Hematopoietic multipotent progenitor cell (in vitro differentiated cells): ENCODE results near the gene POPDC3. TPM values are rescaled to one million over a fixed set of nuclear protein-coding genes. Genes with fewer than 3 reads are reported as not detected.
"Not testable (repeated sequence)": the region's sequence is repeated elsewhere in the genome, so short reads cannot be mapped to it uniquely, and the experiment has no call there.

ENCODE experiments used
- DNase-seq, 3 donors: peaks; one replicate each; pipeline ENCODE4 v3.0.0-alpha.2; 2011 to 2015; ENCODE audit warnings: low read depth in 2 of 3, low spot score in 2 of 3
- total RNA-seq: library from RNA; depleted of rRNA; stranded (reverse); fragments of >200 nt; gene quantifications from one replicate; pipeline ENCODE4 v1.2.3, GENCODE V29; 2012

The POPDC3 gene
- total RNA-seq, 1 donor: not detected

DNA sequence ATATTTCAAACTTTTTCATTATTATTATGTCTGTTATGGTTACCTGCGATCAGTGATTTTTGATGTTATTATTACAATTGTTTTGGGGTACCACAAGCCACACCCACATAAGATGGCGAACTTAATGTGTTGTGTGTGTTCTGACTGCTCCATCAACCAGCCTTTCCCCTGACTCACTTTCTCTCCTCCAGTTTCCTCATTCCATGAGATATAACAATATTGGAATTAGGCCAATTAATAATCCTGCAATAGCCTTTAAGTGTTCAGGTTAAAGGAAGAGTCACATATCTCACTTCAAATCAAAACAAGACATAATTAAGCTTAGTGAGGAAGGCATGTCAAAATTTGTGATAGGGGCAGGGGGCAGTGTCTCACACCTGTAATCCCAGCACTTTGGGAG, 16.3 kb upstream of the POPDC3 start:
- DNase-seq: no peak

DNA sequence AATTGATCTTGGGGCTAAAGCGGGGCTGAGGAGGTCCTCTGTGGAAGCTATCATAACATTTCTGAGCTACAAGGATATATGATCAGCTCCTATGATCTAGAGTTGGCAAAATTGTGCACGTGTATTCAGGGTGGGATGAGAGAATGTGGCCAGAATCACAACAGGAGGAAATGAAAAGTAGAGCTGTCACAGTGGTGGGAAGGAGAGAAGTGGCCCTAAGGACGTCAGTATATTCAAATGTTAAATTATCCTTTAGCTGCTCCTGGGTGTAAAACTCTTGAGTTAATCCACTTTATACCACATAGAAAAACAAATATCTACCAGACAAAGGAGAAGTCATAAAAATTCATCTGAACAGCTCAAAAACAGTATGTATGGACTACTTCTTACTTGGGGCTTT, 14.8 kb upstream of the POPDC3 start:
- no peak for DNase-seq

DNA sequence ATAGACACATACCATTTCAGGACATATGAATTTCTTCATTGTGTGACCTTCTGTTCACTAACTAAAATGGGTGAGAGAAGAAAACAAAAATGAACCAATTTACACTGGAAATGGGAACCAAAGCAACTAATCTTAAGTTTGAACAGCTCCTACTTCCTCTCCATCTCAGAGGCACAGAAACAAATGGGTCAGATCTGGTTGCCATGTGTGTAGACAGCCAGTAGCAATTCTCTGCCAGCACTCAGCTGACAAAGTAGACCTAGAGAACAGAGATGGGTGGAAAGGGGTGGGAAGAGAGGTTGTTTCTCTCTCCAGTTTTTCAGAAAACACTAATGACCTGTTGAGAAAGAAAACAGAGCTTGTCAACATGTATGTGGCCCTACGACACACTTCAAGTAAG, 14.3 kb upstream of the POPDC3 start:
- no peak for DNase-seq

DNA sequence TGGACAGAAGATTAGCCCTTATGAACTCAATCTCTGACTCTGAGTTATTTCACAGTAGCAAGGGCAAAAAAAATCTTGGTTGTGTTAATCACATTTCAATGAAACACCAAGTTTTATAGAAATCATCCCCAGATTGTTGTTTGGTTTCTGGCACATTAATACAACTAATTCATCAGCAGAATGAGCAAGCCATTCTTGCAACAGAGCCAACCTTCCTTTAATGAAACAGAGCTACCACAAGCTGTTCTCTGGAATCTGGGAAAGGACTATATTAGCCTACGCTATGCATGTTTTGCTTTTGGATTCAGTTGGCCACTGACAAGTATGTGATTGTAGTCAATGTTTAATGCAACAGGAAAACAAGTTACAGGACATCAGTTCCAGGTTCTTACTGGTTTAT, 13.8 kb upstream of the POPDC3 start:
- DNase-seq: no peak

DNA sequence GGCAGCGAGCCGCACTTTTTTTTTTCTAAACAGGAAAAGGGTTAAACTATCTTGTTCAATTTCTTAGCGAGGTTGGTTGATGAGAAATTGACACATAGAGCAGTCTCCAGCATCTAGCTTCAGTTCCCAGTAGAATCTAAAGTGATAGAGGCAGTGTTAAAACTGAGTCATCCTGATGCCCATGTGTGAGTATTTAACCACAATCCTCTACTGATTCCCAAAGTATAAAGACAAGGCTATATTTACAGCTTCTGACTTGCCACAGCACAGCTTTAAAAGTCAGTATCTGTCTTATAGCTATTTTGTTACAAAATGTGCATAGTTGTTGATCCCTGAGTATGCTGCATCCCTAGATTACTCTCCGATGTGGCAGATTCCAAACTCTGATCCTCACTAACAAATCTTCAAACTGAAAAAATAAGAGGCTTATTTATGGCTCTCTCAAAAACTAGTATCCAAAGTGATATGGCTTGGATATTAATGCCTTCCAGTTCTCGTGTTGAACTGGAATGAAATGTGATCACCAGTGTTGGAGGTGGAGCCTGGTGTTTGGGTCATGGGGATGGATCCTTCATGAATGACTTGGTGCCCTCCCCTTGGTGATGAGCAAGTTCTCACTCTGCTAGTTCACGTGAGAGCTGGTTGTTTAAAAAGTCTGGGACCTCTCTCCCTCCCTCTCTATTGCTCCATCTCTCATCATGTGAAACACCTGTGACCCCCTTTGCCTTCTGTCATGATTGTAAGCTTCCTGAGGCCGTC, 13.1 kb upstream of the POPDC3 start:
- DNase-seq: no peak

DNA sequence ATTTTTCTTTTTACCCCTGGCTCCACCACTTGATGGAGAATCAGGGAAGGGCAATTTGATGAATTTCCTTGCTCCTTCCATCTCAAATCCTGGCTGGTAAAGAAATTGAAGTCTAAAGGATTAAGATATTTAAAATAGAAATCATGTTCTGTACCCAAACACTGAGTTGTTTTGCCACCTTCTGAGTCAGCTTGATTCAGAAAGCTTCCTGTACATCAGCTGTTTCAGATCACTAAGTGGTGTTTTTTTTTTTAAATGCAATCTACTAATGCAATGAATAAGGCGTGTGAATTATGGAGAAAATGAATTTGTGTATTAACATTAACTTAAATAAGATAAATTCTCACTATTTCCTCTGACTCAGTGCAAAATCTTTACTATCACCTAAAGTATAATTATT, 11.5 kb upstream of the POPDC3 start:
- no peak for DNase-seq

DNA sequence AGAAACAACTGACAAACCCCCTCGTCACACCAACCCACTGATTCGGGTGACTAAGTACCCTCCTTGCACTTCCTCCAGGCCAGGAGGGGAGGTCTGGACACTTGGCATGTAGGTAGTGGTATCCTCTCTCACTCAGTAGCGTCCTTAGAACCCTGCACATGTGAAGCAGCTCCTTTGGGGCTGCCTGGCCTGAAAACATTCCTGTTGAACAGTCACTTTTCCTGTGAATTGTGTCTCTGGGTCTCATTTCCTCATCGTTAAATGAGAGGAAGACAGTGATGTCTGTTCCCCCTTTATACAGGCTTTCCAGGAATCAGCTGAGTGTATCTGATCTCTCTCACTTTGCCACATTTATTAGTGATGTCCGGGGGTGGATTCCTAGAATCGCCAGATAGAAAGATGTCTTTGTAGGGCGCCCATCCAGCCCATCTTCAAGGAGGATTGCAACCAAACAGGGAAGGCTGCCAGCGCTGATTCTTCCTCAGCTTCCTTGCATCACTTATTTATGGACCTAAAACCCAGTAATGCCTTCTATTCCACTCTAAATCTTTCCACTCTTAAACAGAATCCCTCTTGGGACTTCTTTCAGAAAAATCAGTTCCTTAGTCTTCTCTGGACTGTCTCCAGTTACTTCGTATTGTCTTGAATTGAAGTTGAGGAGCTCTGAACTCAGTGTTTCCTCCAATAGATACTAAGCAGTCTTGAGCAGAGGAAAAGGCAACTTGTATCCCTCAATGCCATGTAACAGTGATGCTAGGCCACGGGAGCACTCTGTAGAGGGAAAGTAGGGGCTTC, 9.4 kb upstream of the POPDC3 start:
- no peak for DNase-seq

DNA sequence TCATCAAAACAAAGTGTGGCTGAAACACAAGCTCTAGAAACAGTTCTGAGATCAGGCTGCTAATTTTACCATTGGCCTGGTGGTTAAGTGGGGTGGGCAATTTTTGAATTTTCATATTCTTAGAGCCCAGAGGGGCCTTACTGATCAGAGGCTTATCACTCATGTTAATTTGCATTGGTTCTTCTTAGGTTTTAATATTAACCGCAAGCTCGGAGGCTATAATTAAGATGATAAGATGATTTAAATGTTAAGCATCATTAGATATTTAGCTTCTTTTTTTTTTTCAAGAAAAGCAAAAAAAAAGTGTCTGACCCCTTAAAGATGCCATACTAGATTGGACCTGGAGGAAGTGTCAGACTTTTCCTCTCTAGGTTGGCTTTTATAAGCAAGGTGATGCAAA, 8.4 kb upstream of the POPDC3 start:
- DNase-seq: no peak

DNA sequence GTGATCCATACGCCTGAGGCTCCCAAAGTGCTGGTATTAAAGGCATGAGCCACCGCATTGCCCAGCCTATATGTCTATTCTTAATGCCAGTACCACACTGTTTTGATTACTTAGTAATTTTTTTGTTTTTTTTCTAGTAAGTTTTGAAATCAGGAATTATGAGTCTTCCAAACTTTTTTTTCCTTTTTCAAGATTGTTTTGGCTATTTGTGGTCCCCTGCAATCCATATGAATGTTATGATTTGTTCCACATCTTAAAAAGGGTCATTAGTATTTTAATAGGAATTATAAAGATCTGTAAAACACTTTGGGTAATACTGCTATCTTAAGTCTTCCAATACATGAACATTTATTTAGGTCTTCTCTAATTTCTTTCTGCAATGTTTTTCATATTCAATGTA, 6.8 kb upstream of the POPDC3 start:
- DNase-seq: no peak

DNA sequence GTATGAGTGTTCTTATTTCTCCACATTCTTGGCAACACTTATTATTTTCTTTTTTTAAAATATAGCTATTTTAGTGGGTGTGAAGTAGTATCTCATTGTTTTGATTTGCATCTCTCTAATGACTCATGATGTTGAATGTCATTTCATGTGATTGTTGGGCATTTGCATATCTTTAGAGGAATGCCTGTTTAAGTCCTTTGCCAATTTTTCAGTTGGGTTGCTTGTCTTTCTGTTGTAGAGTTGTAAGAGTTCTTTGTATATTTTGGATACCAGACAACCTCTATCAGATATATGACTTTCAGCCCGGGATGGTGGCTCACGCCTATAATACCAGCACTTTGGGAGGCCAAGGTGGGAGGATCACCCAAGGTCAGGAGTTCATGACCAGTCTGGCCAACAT, 5.1 kb upstream of the POPDC3 start:
- no peak for DNase-seq

DNA sequence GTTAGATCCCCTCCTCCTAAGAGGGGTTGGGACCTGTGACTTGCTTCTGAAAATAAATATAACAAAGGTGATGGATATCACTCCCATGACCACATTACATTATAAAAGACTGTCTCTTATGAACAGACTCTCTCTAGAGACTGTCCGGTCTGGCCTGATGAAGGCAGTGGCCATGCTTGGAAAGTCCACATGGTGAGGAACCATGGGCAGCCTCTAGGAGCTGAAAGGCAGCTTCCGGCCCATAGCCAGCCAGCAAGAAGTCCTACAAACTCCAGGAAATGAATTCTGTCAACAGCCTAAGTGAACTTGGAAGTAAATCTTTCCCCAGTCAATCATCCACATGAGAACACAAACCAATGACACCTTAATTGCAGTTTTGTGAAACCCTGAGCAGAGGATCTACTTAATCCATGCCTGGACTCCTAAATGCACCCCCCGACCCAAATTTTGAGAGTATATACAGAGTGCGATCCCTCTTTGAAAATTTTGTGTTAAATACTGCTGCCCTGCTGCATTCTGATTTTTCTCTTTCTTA, 2.2 kb upstream of the POPDC3 start:
- DNase-seq: no peak

DNA sequence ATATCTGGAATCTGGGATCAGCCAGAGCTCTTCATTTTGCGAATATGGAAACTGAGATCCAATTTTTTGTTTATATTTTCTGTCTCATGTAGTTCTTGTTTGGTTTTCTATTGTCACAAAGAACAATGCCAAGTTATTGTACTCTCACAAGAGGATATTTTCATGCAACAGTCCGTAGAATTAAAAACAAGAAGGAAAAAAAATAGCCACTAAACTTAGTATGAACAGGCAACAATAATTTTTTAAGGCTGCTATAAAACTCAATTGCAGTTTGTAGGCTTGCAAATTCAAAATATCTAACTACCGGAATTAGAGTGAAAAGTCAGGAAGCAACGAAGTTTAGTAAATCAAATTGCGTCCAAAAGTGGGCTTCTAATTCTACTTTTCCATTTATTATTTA, 1.2 kb downstream of the POPDC3 start:
- peak in 1 of 3 donors; percentile 4 for DNase-seq

DNA sequence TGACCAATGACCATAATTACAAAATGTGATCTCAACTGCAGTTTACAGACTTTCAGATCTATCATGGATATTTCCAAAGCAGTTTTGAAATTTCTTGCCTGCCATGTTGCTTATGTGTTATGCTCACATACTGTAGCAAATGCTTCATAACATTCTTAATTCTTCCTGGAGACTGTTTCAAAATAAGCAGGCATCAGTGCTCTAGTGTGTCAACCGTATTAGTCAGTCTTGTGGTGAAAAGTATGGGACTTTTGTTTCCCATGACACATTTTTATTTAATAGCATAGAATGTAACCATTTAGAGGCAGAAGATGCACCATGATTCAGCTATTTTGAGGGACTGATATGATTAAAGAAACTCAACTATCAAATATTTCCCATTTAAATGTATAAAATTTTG, 1.7 kb downstream of the POPDC3 start:
- peak in 1 of 3 donors; percentile 3 for DNase-seq

DNA sequence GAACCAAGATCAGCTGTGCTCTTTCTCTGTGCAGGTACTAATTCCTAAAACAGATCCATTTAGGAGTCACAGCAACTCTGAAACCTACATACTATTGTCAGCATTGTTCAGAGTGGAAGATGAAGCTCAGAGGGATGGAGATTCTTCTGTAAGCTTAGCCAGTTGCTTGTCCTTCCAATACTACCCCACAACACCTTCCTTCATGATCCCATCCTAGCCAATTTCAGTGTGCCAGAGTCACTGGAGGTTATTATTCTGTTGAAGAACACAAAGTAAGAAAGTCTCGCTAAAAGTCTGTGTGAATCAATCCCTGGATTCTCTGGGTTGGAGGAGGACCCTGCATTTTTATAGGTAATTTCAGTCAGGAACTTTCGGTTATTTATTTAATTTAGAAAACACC, 2.3 kb downstream of the POPDC3 start:
- DNase-seq: no peak

DNA sequence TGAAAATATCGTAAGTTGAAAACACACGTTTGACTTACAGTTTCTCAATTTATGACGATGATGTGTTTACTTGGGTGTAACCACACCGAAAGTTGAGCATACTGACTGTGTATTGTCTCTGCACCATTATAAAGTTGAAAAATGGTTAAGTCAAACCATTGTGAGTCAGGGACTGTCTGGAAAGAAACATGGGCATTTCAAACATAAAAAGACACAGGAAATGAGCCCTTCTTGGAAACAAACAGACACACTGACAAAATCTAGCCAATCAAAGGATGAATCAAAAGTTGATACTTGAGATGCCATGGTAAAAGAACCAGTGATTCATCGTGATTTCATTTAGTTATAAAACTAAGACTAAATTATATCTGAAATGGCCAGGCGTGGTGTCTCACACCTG, 5.3 kb downstream of the POPDC3 start:
- DNase-seq: no peak

DNA sequence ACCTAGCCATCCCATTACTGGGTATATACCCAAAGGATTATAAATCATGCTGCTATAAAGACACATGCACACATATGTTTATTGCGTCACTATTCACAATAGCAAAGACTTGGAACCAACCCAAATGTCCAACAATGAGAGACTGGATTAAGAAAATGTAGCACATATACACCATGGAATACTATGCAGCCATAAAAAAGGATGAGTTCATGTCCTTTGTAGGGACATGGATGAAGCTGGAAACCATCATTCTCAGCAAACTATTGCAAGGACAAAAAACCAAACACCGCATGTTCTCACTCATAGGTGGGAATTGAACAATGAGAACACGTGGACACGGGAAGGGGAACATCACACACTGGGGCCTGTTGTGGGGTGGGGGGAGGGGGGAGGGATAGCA, 7.3 kb downstream of the POPDC3 start:
- not testable (repeated sequence) for DNase-seq

DNA sequence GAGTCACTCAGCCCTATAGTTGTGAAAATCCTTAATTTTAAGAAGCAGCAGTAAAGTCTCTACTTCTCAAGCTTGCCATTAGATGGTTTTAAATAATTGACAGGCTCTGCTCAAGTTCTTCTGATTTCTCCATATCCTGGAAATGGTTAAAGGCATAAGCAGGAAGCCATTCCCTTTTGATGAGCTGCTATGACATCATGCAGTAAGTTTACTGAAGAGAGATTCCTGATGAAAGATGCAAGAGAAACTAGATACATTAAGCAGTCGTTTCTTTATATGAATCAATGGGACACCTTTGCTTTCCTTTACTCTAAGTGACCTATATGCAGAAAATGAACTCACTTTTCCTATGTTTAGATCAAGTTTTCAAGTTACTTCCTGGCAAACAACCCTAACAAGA, 9.8 kb downstream of the POPDC3 start:
- DNase-seq: no peak

DNA sequence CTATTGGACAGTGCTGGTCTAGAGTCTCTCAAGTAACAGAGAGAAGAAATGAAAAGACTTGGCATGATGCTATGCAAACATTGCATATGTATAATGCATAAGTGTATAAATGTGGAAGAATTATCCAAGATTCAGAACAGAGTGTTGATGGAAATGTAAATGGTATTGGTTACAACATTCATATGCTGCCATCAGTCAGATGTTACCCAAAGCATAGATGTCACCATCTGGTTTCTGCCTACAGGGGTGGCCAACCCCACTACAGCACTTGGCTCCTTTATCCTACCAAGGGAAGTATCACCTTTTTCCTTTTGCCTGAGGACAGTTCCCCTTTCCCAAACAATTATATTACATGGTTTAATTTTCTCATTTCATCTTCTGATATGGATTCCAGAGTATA, 11.9 kb downstream of the POPDC3 start:
- no peak for DNase-seq

DNA sequence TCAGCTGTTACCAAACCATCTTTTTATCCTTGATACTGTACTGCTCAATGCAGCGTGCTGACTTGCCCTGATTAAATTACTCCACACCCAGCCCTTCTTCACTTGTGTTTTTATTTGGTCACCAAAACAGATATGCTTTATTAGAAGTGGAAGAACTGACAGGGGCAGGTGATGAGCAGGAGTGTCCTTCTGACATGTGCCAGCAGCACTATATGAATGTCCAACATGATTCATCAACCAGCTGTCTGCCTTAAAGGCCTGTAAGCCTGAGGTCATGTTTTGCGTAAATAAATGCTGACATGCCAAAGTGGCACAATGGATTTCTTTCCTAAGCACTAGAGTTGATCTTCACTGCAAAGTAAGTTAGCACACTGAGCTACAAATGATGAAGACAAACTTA, 15.4 kb downstream of the POPDC3 start:
- DNase-seq: no peak

DNA sequence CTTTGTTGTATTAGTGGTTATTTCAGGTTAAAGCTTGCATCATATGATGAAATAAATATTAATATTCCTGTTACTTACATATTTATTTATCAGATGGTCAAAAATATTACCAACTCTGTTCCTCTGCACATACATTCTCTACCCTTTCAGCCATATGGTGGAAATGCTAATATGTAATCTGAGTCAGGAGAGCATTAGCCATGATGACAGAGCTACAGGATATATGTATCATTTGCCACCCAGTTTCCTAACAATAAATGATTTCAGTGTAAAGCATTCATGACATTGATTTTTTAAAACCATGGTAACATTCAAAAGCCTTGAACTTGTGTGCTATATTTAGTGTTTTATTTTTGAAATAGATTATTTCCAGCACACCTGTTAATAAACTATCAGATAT, 16.6 kb downstream of the POPDC3 start:
- no peak for DNase-seq

DNA sequence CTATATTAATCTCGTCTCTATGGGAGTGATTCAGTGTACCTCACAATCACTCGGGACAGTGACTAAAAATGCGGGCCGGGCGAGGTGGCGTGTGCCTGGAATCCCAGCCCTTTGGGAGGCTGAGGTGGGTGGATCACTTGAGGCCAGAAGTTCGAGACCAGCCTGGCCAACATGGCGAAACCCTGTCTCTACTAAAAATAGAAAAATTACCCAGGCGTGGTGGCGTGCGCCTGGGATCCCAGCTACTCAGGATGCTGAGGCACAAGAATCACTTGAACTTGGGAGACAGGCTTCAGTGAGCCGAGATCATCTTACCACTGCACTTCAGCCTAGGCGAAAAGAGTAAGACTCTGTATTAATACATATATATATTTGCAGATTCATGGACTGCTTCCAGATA, 17.4 kb downstream of the POPDC3 start:
- no peak for DNase-seq

DNA sequence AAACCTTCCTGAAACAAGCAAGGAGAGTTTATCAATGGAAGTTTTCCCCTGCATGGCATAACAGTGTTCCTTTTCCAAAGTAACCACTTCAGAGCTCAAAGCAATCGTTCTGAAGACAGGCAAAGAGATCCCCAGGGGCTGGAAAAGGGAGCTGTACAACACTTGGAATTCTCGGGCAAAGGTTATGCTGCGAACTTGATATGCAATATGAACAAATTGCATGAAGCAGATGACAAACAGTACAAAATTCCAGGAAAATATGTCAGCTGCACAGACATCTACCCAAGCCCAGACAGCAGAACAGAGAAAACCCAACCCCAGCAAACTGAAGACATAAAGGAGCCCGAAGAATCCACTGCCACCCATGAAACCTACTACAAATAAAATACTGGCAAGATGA, 18.4 kb downstream of the POPDC3 start:
- DNase-seq: no peak
